Activated naive CD4-positive, alpha-beta T cell treated with anti-CD3 and anti-CD28 coated beads for 36 hours (primary cell): Measurements from ENCODE around the gene PDXK. TPM values are rescaled to one million over a fixed set of nuclear protein-coding genes. Genes with fewer than 3 reads are reported as not detected.

Experiments used
- CTCF ChIA-PET: fragments of 350-600 bp; sonication (Branson Sonifier 250); formaldehyde crosslinking; loops from one replicate; lab custom pipeline; 2021; ENCODE audit warnings: antibody characterized with exemption; lab: Charles Lee
- DNase-seq: peaks from one replicate; pipeline ENCODE4 v3.0.0-alpha.2; 2020
- H3K27ac Mint-ChIP-seq: one replicate; pipeline ENCODE4 v1.8.0; 2021; ENCODE audit warnings: mild to moderate bottlenecking, mixed read lengths
- H3K27me3 Mint-ChIP-seq: one replicate; pipeline ENCODE4 v1.8.0; 2021; ENCODE audit warnings: low read depth, mixed read lengths
- H3K36me3 Mint-ChIP-seq: one replicate; pipeline ENCODE4 v1.8.0; 2021; ENCODE audit warnings: low read depth, mixed read lengths
- H3K4me1 Mint-ChIP-seq: one replicate; pipeline ENCODE4 v1.8.0; 2021; ENCODE audit warnings: low read depth, mixed read lengths
- H3K4me3 Mint-ChIP-seq: one replicate; pipeline ENCODE4 v1.8.0; 2021; ENCODE audit warnings: mild to moderate bottlenecking, moderate library complexity, mixed read lengths
- H3K9me3 Mint-ChIP-seq: one replicate; pipeline ENCODE4 v1.8.0; 2021; ENCODE audit warnings: mixed read lengths
- intact Hi-C: fragments of 100-400 bp; cut with micrococcal nuclease; formaldehyde crosslinking; loops from one replicate; pipeline ENCODE4 v1.15.1; 2023
- total RNA-seq, 2 experiments: library from RNA; stranded (reverse); gene quantifications; one replicate each; pipeline ENCODE4 v1.2.3, GENCODE V29; 2021

PDXK gene
- total RNA-seq, 2 experiments from 2014 or later, result 125 to 133 TPM

DNA sequence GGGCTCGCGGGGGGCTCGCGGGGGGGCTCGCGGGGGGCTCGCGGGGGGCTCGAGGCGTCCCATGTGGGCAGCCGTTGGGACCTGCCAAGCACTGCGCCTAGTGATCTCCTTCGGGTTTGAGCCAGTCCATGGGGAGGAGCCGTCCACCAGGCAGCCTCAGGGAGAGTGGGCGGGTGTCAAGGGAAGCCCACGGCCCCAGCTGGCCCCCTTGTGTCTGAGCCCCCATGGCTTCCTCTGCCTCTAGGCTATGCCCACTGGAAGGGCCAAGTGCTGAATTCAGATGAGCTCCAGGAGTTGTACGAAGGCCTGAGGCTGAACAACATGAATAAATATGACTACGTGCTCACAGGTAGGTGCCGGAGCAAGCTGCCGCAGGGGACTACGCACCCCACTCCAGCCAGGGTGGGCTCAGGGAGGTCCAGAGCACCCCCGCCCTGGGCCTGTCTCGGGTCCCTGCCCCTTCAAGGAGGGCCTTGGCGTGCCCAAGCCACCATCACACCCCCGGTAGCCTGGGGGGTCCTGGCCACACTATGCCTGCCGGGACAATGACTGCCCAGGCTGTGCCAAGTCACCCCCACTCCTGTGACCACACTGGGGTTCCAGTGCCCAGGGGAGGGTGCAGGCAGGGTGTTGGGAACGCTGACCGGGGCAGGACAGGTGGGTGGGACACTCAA, 22.6 kb downstream of the PDXK start:
- Mint-ChIP-seq H3K4me3 (no peak overlapping the region), H3K36me3 (peaks cover 8% of the 10 kb centered on the region), H3K27me3 (no peaks in the 10 kb centered on the region), H3K9me3 (no peaks in the 10 kb centered on the region), H3K4me1 (peaks cover 6% of the 10 kb centered on the region), H3K27ac (no peak overlapping the region)
- CTCF ChIA-PET, result interaction anchor here (1.2 kb wide), 1 partner anchor 12 kb away, joined by 4 read pairs; no protein-coding TSS in a partner anchor
- DNase-seq, result no peak
- intact Hi-C loops, result no loop called here

DNA sequence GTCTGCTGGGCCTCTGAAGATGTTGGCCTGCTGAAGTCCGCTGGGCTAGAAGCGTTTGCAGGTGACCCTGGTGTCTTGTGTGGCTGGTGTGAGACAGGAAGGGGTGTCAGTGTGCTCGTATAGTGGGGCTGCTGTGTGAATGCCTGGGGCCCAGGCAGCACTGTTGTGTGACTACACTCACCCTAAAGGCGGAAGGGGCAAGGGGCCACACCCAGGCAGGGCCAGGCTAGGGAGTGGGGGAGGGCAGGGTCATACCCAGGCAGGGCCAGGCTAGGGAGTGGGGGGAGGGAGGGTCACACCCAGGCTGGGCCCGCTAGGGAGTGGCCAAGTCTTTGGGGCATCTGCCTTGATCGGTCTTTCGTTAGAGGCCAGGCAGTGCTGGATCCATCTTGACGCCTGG, 25.0 kb downstream of the PDXK start:
- H3K4me3 Mint-ChIP-seq, result no peak overlapping the region
- CTCF ChIA-PET, result no interaction called here

DNA sequence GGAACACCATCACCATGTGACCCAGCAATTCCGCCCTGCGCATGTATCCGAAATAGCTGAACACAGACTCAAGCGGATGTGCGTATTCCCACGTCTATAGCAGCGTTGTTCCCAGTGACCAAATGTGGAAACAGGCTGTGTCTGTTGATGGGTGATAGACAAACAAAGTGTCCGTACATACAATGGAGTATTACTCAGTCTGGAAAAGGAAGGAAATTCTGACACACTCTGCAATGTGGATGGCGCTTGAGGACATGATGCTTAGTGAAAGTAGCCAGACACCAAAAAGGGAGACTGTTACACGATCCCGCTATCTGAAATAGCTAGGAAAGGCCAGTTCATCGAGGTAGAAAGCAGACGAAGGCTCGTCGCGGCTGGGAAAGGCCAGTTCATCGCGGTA, 25.8 kb downstream of the PDXK start:
- intact Hi-C loops, result no loop called here
- H3K9me3 Mint-ChIP-seq, result no peaks in the 10 kb centered on the region
- no peaks in the 10 kb centered on the region for H3K27me3 Mint-ChIP-seq
- H3K36me3 Mint-ChIP-seq, result peaks cover 13% of the 10 kb centered on the region
- no peak overlapping the region for H3K27ac Mint-ChIP-seq
- CTCF ChIA-PET, result no interaction called here
- H3K4me1 Mint-ChIP-seq, result peaks cover 6% of the 10 kb centered on the region
- DNase-seq, result no peak
- H3K4me3 Mint-ChIP-seq, result no peak overlapping the region

More for the DNA sequence above, 25.0 kb downstream of the PDXK start:
- DNase-seq, result no peak
- H3K4me1 Mint-ChIP-seq, result peaks cover 6% of the 10 kb centered on the region
- no peaks in the 10 kb centered on the region for H3K27me3 Mint-ChIP-seq
- H3K27ac Mint-ChIP-seq, result no peak overlapping the region
- no peaks in the 10 kb centered on the region for H3K9me3 Mint-ChIP-seq
- intact Hi-C loops, result no loop called here
- peaks cover 8% of the 10 kb centered on the region for H3K36me3 Mint-ChIP-seq

DNA sequence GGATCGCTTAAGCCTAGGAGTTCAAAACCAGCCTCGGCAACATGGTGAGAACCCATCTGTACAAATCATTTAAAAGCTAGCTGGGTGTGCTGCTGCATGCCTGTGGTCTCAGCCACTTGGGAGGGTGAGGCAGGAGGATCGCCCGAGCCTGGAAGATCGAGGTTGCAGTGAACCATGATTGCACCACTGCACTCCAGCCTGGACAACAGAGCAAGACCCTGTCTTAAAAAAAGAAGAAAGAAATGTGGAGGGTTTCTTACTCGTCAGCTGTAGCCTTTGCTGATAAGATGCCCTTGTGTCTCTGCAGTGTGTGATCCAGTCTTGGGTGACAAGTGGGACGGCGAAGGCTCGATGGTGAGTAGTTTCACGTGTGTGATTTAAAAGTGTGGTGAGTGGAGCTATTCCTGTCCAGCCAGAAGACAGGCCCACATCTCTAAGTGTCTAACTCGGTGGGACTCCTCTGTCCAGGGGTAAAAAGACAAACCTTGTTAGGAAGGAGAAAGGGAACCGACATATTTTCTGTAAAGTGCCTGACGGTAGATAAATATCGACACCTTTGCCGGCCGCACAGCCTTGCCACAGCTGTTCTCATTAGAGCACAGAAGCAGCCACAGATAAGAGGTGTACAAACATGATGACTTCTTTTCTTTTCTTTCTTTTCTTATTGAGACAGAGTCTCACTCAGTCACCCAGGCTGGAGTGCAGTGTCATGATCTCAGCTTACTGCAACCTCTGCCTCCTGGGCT, 27.0 kb downstream of the PDXK start:
- Mint-ChIP-seq H3K4me3 (no peak overlapping the region), H3K4me1 (peaks cover 2% of the 10 kb centered on the region), H3K9me3 (no peaks in the 10 kb centered on the region), H3K36me3 (peaks cover 15% of the 10 kb centered on the region), H3K27me3 (no peaks in the 10 kb centered on the region), H3K27ac (no peak overlapping the region)
- DNase-seq, result no peak
- CTCF ChIA-PET, result no interaction called here
- intact Hi-C loops, result no loop called here

GRCh38 chr21:43748622-43749021, 29.7 kb downstream of the PDXK start:
- Mint-ChIP-seq H3K4me1 (no peaks in the 10 kb centered on the region), H3K36me3 (peaks cover 19% of the 10 kb centered on the region)

DNA sequence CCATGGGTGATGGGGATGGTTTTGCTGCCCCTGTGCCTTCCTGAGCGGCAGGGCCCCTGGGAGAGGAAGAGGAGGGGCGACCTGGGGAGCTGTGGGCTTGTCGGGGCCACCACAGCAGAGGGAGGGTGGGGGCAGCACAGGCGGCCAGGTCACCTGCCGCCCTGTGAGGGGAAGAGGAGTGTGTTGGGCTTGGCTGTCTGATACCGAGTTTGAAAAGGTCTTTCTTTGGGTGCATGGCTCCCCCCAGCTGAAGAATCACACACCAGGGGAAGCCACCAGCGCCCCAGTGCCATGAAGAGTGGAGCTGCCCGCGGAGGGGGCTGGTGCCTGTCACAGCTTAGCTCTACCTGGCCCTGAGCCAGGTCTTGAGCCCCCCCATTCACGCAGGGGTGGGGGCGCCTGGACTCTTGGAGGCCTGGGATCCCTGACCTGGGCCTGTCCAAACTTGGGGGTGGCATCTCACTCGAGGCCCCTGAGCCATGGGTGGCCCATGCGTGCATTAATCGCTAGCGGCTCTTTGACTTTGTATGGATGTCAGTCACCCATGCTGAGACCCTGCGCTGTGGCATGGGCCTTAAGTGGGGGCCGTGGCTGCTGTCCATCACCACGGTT, 30.8 kb downstream of the PDXK start:
- Mint-ChIP-seq H3K9me3 (no peaks in the 10 kb centered on the region), H3K27ac (no peak overlapping the region), H3K36me3 (peaks cover 22% of the 10 kb centered on the region), H3K4me1 (no peaks in the 10 kb centered on the region), H3K4me3 (no peak overlapping the region), H3K27me3 (no peaks in the 10 kb centered on the region)
- CTCF ChIA-PET, result no interaction called here
- no peak for DNase-seq
- intact Hi-C loops, result loop anchor here (10.0 kb wide), 1 partner anchor 55 kb away; no protein-coding TSS in a partner anchor

More at GRCh38 chr21:43748622-43749021, 29.7 kb downstream of the PDXK start:
- Mint-ChIP-seq H3K27ac (no peak overlapping the region), H3K27me3 (no peaks in the 10 kb centered on the region), H3K4me3 (no peak overlapping the region), H3K9me3 (no peaks in the 10 kb centered on the region)
- CTCF ChIA-PET, result no interaction called here
- DNase-seq, result no peak
- intact Hi-C loops, result no loop called here

GRCh38 chr21:43750339-43751033, 31.6 kb downstream of the PDXK start:
- DNase-seq, result no peak
- H3K9me3 Mint-ChIP-seq, result no peaks in the 10 kb centered on the region
- intact Hi-C loops, result loop anchor here (10.0 kb wide), 1 partner anchor 56 kb away; no protein-coding TSS in a partner anchor
- CTCF ChIA-PET, result no interaction called here
- H3K27me3 Mint-ChIP-seq, result no peaks in the 10 kb centered on the region
- peaks cover 19% of the 10 kb centered on the region for H3K36me3 Mint-ChIP-seq
- H3K4me3 Mint-ChIP-seq, result no peak overlapping the region
- H3K27ac Mint-ChIP-seq, result peak overlapping the region; percentile 41
- no peaks in the 10 kb centered on the region for H3K4me1 Mint-ChIP-seq

DNA sequence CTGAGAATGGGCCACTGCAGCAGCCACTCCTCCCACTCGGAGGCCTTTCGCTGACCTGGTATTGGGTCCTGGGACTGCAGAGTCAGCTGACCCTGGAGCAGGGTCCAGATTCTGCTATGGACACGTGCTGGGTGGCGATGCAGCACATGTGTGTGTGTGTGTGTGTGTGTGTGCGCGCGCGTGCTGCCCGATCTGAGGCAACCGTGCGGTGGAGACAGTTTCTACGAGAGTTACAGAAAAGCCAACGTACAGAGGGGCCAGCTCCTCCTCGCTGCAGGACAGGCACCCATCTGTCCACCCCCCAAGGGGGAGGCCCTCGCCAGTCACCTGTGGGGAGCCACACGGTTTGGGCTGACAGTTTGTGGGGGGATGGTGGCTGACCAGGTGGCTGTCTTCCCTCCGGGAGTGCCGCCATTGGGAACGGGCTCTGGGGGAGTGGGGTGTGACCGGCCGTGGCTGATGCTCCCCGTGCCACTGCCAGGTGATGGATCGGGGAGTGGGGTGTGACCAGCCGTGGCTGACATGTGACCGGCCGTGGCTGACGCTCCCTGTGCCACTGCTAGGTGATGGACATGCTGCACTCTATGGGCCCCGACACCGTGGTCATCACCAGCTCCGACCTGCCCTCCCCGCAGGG, 33.1 kb downstream of the PDXK start:
- Mint-ChIP-seq H3K27me3 (no peaks in the 10 kb centered on the region), H3K9me3 (no peaks in the 10 kb centered on the region), H3K36me3 (peaks cover 23% of the 10 kb centered on the region), H3K4me1 (no peaks in the 10 kb centered on the region), H3K27ac (no peak overlapping the region), H3K4me3 (no peak overlapping the region)
- CTCF ChIA-PET, result no interaction called here
- intact Hi-C loops, result loop anchor here (10.0 kb wide), 1 partner anchor 57 kb away; no protein-coding TSS in a partner anchor
- no peak for DNase-seq

DNA sequence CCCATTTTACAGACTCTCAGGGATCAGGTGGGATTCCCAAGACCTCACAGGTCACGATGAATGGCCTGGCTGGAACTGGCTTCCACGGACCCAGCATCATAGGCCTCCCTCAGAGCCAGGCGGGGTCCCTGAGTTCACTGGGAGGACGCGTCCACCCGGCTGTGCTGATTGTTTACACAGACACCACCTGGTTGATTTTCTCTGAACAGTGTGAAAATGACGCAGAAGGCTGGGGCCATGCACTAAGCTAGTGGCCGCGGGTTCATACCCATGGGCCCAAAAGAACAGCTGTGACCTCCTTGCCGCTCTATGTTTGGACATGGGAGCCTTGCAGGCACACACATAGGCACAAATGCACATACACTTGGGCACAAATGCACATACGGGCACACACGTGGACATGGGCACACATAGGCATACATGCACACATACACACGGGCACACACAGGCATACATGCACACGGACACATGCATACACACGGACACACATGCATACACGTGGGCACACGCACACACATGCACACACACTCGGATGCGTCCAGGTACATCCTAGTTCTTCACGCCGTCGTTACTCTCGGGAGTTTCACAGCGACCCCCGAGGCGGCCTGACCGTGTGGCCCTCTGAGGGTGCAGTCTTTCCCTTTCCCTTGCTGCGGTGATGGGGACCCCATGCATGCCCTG, 34.0 kb downstream of the PDXK start:
- Mint-ChIP-seq H3K27me3 (no peaks in the 10 kb centered on the region), H3K4me3 (no peak overlapping the region), H3K9me3 (no peaks in the 10 kb centered on the region), H3K36me3 (peaks cover 23% of the 10 kb centered on the region), H3K27ac (no peak overlapping the region), H3K4me1 (no peaks in the 10 kb centered on the region)
- CTCF ChIA-PET, result no interaction called here
- DNase-seq, result no peak
- intact Hi-C loops, result loop anchor here (10.0 kb wide), 1 partner anchor 58 kb away; no protein-coding TSS in a partner anchor

GRCh38 chr21:43753439-43753799, 34.5 kb downstream of the PDXK start:
- intact Hi-C loops, result loop anchor here (10.0 kb wide), 1 partner anchor 59 kb away; no protein-coding TSS in a partner anchor
- no peak overlapping the region for H3K27ac Mint-ChIP-seq
- H3K4me1 Mint-ChIP-seq, result no peaks in the 10 kb centered on the region
- H3K27me3 Mint-ChIP-seq, result no peaks in the 10 kb centered on the region
- DNase-seq, result no peak
- peaks cover 25% of the 10 kb centered on the region for H3K36me3 Mint-ChIP-seq
- CTCF ChIA-PET, result no interaction called here
- no peaks in the 10 kb centered on the region for H3K9me3 Mint-ChIP-seq
- no peak overlapping the region for H3K4me3 Mint-ChIP-seq

DNA sequence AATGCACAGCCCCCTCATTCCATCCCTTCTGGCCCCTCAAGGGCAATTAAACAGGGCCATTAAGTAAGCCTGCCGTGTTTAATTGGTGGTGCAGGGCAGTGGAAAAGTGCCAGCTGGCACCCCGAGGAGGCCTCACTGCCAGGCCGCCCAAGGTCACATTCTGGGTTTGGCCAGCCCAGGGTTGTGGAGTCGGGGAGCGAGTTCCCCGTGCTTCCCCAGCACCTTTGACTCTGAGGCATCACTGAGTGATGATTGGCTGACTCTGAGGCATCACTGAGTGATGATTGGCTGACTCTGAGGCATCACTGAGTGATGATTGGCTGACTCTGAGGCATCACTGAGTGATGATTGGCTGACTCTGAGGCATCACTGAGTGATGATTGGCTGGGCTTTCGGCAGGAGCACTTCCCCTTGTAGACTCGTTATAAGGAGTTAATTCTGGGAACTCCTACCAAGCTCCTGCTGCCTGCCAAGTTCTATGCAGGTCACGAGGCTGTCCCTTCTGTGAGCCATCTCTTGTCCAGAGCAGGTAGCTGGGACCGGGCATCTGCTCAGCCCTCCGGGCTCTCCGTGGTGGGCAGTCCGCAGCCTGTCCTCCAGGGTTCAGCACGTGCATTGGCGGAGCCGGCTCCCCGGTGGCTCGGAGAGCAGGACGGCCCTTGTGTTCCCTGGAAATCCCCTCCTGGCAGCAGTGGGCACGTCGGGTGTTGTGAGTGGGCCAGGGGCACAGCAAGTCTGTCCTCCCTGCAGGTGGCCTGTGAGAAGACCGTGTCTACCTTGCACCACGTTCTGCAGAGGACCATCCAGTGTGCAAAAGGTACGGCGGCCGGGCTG, 36.2 kb downstream of the PDXK start:
- CTCF ChIA-PET, result no interaction called here
- no peaks in the 10 kb centered on the region for H3K4me1 Mint-ChIP-seq
- no peaks in the 10 kb centered on the region for H3K9me3 Mint-ChIP-seq
- peaks cover 22% of the 10 kb centered on the region for H3K36me3 Mint-ChIP-seq
- H3K27me3 Mint-ChIP-seq, result no peaks in the 10 kb centered on the region
- no peak overlapping the region for H3K4me3 Mint-ChIP-seq
- H3K27ac Mint-ChIP-seq, result no peak overlapping the region
- no peak for DNase-seq
- intact Hi-C loops, result loop anchor here (10.0 kb wide), 1 partner anchor 60 kb away; no protein-coding TSS in a partner anchor
